SU-DHL-6 (cell line): Measurements from ENCODE around the gene ICAM4.

Experiments
- EZH2phosphoT487 ChIP-seq: fragments of 200-600 bp; sonication (generic), shearing (Covaris generic); conservative IDR thresholded peaks from 2 replicates; pipeline ENCODE4 v1.6.1; 2018; ENCODE audit warnings: mild to moderate bottlenecking, antibody characterized with exemption, low read length, moderate library complexity, mixed read lengths
- TF ChIP-seq, protein P1 (sequence below): fragments of 200-600 bp; sonication (generic); IDR thresholded peaks from one replicate; pipeline ENCODE4 v1.5.1; 2017; ENCODE audit warnings: antibody characterized with exemption, mild to moderate bottlenecking, low read length, moderate library complexity; ENCODE audit not compliant: insufficient read depth, poor library complexity, severe bottlenecking

DNA sequence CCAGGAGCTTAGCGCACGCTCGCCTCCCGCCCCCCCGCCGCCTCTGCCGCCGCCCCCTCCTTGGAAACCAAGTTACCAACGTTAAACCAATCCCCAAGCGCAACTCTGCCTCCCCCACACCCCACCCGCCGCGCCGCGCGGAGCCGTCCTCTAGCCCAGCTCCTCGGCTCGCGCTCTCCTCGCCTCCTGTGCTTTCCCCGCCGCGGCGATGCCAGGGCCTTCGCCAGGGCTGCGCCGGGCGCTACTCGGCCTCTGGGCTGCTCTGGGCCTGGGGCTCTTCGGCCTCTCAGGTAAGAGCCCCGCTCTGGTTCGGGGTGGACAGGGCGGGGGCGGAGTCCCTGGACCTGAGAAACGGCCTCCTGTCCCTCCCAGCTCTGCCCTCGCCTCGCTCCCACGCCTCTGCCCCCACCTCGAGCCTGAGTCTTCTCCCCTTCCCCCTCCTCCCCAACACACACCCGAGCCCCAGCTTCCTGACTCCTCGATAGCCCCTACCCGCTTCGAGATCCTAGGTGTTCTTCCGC, 3.1 kb downstream of the ICAM4 start, which contains the start of gene ICAM5:
- TF ChIP-seq, protein P1, sequence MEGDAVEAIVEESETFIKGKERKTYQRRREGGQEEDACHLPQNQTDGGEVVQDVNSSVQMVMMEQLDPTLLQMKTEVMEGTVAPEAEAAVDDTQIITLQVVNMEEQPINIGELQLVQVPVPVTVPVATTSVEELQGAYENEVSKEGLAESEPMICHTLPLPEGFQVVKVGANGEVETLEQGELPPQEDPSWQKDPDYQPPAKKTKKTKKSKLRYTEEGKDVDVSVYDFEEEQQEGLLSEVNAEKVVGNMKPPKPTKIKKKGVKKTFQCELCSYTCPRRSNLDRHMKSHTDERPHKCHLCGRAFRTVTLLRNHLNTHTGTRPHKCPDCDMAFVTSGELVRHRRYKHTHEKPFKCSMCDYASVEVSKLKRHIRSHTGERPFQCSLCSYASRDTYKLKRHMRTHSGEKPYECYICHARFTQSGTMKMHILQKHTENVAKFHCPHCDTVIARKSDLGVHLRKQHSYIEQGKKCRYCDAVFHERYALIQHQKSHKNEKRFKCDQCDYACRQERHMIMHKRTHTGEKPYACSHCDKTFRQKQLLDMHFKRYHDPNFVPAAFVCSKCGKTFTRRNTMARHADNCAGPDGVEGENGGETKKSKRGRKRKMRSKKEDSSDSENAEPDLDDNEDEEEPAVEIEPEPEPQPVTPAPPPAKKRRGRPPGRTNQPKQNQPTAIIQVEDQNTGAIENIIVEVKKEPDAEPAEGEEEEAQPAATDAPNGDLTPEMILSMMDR: no peak
- no peak for TF ChIP-seq EZH2phosphoT487
